Mesendoderm (in vitro differentiated cells): Measurements from ENCODE around the gene SLCO1B3.

ENCODE experiments used
- DNase-seq: peaks from one replicate; pipeline ENCODE4 v3.0.0; 2013
- H2AK5ac ChIP-seq: 2 replicates; pipeline ENCODE4 v1.6.1; 2013; ENCODE audit warnings: low read length, inconsistent platforms
- H2BK120ac ChIP-seq: 2 replicates; pipeline ENCODE4 v1.6.1; 2013; ENCODE audit warnings: low read depth, mild to moderate bottlenecking, low read length, moderate library complexity, mixed read lengths
- H2BK15ac ChIP-seq: replicated peaks from 2 replicates; pipeline ENCODE4 v1.6.1; 2013; ENCODE audit warnings: low read depth, mild to moderate bottlenecking, moderate library complexity
- H2BK5ac ChIP-seq: 2 replicates; pipeline ENCODE4 v1.6.1; 2013; ENCODE audit warnings: low read length, inconsistent platforms
- H3K18ac ChIP-seq: 2 replicates; pipeline ENCODE4 v1.6.1; 2013; ENCODE audit warnings: mild to moderate bottlenecking, low read length, mixed read lengths
- H3K23ac ChIP-seq: one replicate; pipeline ENCODE4 v1.6.1; 2013; ENCODE audit warnings: low read length
- H3K27ac ChIP-seq: 2 replicates; pipeline ENCODE4 v1.5.1; 2013; ENCODE audit warnings: low read depth, mild to moderate bottlenecking, inconsistent platforms, low read length, moderate library complexity
- H3K27me3 ChIP-seq: 2 replicates; pipeline ENCODE4 v1.6.1; 2013; ENCODE audit warnings: low read length, control low read depth, mild to moderate bottlenecking, inconsistent platforms; ENCODE audit not compliant: insufficient read depth, poor library complexity
- H3K36me3 ChIP-seq: 2 replicates; pipeline ENCODE4 v1.6.1; 2013; ENCODE audit warnings: low read length, inconsistent platforms; ENCODE audit not compliant: control insufficient read depth, insufficient read depth
- H3K4ac ChIP-seq: one replicate; pipeline ENCODE4 v1.6.1; 2013; ENCODE audit warnings: low read depth, mild to moderate bottlenecking, low read length, moderate library complexity
- H3K4me1 ChIP-seq: 2 replicates; pipeline ENCODE4 v1.6.1; 2013; ENCODE audit warnings: low read depth, low read length, inconsistent platforms; ENCODE audit not compliant: control insufficient read depth
- H3K4me2 ChIP-seq: 2 replicates; pipeline ENCODE4 v1.6.1; 2013; ENCODE audit warnings: low read length
- H3K4me3 ChIP-seq: 2 replicates; pipeline ENCODE4 v1.5.1; 2013; ENCODE audit warnings: mild to moderate bottlenecking, low read length
- H3K56ac ChIP-seq: one replicate; pipeline ENCODE4 v1.6.1; 2013; ENCODE audit warnings: low read length
- H3K79me1 ChIP-seq: 2 replicates; pipeline ENCODE4 v1.6.1; 2013; ENCODE audit warnings: low read length, inconsistent platforms
- H3K79me2 ChIP-seq: 2 replicates; pipeline ENCODE4 v1.6.1; 2013; ENCODE audit warnings: mild to moderate bottlenecking, low read length; ENCODE audit not compliant: control insufficient read depth, insufficient read depth
- H3K9ac ChIP-seq: 2 replicates; pipeline ENCODE4 v1.6.1; 2013; ENCODE audit warnings: low read length, inconsistent platforms
- H4K5ac ChIP-seq: one replicate; pipeline ENCODE4 v1.6.1; 2013; ENCODE audit warnings: low read length
- H4K8ac ChIP-seq: one replicate; pipeline ENCODE4 v1.6.1; 2013; ENCODE audit warnings: low read depth, mild to moderate bottlenecking, control low read depth, low read length, moderate library complexity
- WGBS: extraction: QIAGEN DNeasy Blood & Tissue Kit; methylation state at CpG from one replicate; pipeline ENCODE4 v1.1.7; 2013; ENCODE audit warnings: low lambda C conversion rate, missing lambda C conversion rate; ENCODE audit not compliant: insufficient coverage; ENCODE audit errors: extremely low coverage; 5-methylcytosine and 5-hydroxymethylcytosine counted together

SLCO1B3 gene

GRCh38 chr12:20798554-20798953 is 12.0 kb upstream of the SLCO1B3 start:
- Histone ChIP-seq H3K79me1 (no peaks in the 10 kb centered on the region), H3K9ac (no peak overlapping the region), H2BK15ac (no peak overlapping the region), H3K27ac (no peak overlapping the region), H3K79me2 (no peaks in the 10 kb centered on the region), H2AK5ac (no peak overlapping the region), H4K8ac (no peak overlapping the region), H3K4me3 (no peak overlapping the region), H3K36me3 (no peaks in the 10 kb centered on the region), H2BK120ac (no peak overlapping the region), H3K4me1 (no peaks in the 10 kb centered on the region), H3K23ac (no peak overlapping the region), H3K4ac (no peak overlapping the region), H3K56ac (no peak overlapping the region), H3K27me3 (no peaks in the 10 kb centered on the region), H4K5ac (no peak overlapping the region), H3K4me2 (no peak overlapping the region), H2BK5ac (no peak overlapping the region), H3K18ac (no peak overlapping the region)
- no CpG with 5 or more reads among the region's 1 CpG for WGBS
- peak; percentile 63 for DNase-seq

GRCh38 chr12:20800160-20800559 is 10.3 kb upstream of the SLCO1B3 start:
- DNase-seq = no peak
- Histone ChIP-seq H3K4ac (no peak overlapping the region), H2BK120ac (no peak overlapping the region), H3K79me1 (no peaks in the 10 kb centered on the region), H3K4me3 (no peak overlapping the region), H4K5ac (no peak overlapping the region), H3K23ac (no peak overlapping the region), H2BK5ac (no peak overlapping the region), H3K9ac (no peak overlapping the region), H3K4me1 (no peaks in the 10 kb centered on the region), H3K56ac (no peak overlapping the region), H3K79me2 (no peaks in the 10 kb centered on the region), H3K27me3 (no peaks in the 10 kb centered on the region), H2BK15ac (no peak overlapping the region), H3K36me3 (no peaks in the 10 kb centered on the region), H4K8ac (no peak overlapping the region), H2AK5ac (no peak overlapping the region), H3K18ac (no peak overlapping the region), H3K4me2 (no peak overlapping the region), H3K27ac (no peak overlapping the region)
- WGBS = no CpG with 5 or more reads among the region's 1 CpG

- Histone ChIP-seq H3K18ac (no peak overlapping the region), H3K27ac (no peak overlapping the region), H3K4me3 (no peak overlapping the region), H3K4me2 (no peak overlapping the region), H2BK5ac (no peak overlapping the region), H3K36me3 (no peaks in the 10 kb centered on the region), H4K5ac (no peak overlapping the region), H4K8ac (no peak overlapping the region), H2AK5ac (no peak overlapping the region), H3K56ac (no peak overlapping the region), H3K27me3 (no peaks in the 10 kb centered on the region), H3K4ac (no peak overlapping the region), H3K23ac (no peak overlapping the region), H2BK15ac (no peak overlapping the region), H3K4me1 (no peaks in the 10 kb centered on the region), H3K9ac (no peak overlapping the region), H2BK120ac (no peak overlapping the region), H3K79me2 (no peaks in the 10 kb centered on the region), H3K79me1 (no peaks in the 10 kb centered on the region)
- DNase-seq = no peak
Observed at GRCh38 chr12:20801035-20801434, 9.5 kb upstream of the SLCO1B3 start.

GRCh38 chr12:20805921-20806320 is 4.6 kb upstream of the SLCO1B3 start:
- no peak overlapping the region for H3K9ac ChIP-seq
- H3K4me3 ChIP-seq = no peak overlapping the region
- H3K4me2 ChIP-seq = no peak overlapping the region
- WGBS = no CpG with 5 or more reads among the region's 1 CpG
- H3K18ac ChIP-seq = no peak overlapping the region
- H3K4ac ChIP-seq = no peak overlapping the region
- no peak overlapping the region for H3K23ac ChIP-seq
- H3K27ac ChIP-seq = no peak overlapping the region
- H3K79me2 ChIP-seq = no peaks in the 10 kb centered on the region
- H2BK5ac ChIP-seq = no peak overlapping the region
- H4K5ac ChIP-seq = no peak overlapping the region
- no peaks in the 10 kb centered on the region for H3K79me1 ChIP-seq
- H4K8ac ChIP-seq = no peak overlapping the region
- H2AK5ac ChIP-seq = no peak overlapping the region
- no peaks in the 10 kb centered on the region for H3K27me3 ChIP-seq
- H2BK15ac ChIP-seq = no peak overlapping the region
- no peak overlapping the region for H3K56ac ChIP-seq
- no peaks in the 10 kb centered on the region for H3K4me1 ChIP-seq
- H2BK120ac ChIP-seq = no peak overlapping the region
- no peak for DNase-seq
- no peaks in the 10 kb centered on the region for H3K36me3 ChIP-seq

- no peak for DNase-seq
- Histone ChIP-seq H3K23ac (no peak overlapping the region), H4K8ac (no peak overlapping the region), H3K36me3 (no peaks in the 10 kb centered on the region), H3K27me3 (no peaks in the 10 kb centered on the region), H2BK15ac (no peak overlapping the region), H3K18ac (no peak overlapping the region), H3K79me1 (no peaks in the 10 kb centered on the region), H3K56ac (no peak overlapping the region), H2BK5ac (no peak overlapping the region), H3K4ac (no peak overlapping the region), H2BK120ac (no peak overlapping the region), H3K4me3 (no peak overlapping the region), H4K5ac (no peak overlapping the region), H3K4me2 (no peak overlapping the region), H3K4me1 (no peaks in the 10 kb centered on the region), H2AK5ac (no peak overlapping the region), H3K27ac (no peak overlapping the region), H3K9ac (no peak overlapping the region), H3K79me2 (no peaks in the 10 kb centered on the region)
- no CpG with 5 or more reads among the region's 51 CpGs for WGBS
Observed at GRCh38 chr12:20807192-20808080, 3.1 kb upstream of the SLCO1B3 start.

- no CpG with 5 or more reads among the region's 1 CpG for WGBS
- no peak overlapping the region for H3K4ac ChIP-seq
- H3K4me3 ChIP-seq = no peak overlapping the region
Observed at GRCh38 chr12:20808521-20808920, 2.0 kb upstream of the SLCO1B3 start.

More at GRCh38 chr12:20808521-20808920, 2.0 kb upstream of the SLCO1B3 start:
- Histone ChIP-seq H3K79me2 (no peaks in the 10 kb centered on the region), H3K9ac (no peak overlapping the region), H3K56ac (no peak overlapping the region), H3K27ac (no peak overlapping the region), H3K4me1 (no peaks in the 10 kb centered on the region), H2BK15ac (no peak overlapping the region), H3K4me2 (no peak overlapping the region), H4K5ac (no peak overlapping the region), H2BK5ac (no peak overlapping the region), H3K18ac (no peak overlapping the region), H3K79me1 (no peaks in the 10 kb centered on the region), H3K36me3 (no peaks in the 10 kb centered on the region), H3K27me3 (no peaks in the 10 kb centered on the region), H4K8ac (no peak overlapping the region), H2BK120ac (no peak overlapping the region), H3K23ac (no peak overlapping the region), H2AK5ac (no peak overlapping the region)
- DNase-seq = no peak
